H4 (cell line): ENCODE data around the gene PYY. TPM values are rescaled to one million over a fixed set of nuclear protein-coding genes. Genes with fewer than 3 reads are reported as not detected.
"Not testable (repeated sequence)": the region's sequence is repeated elsewhere in the genome, so short reads cannot be mapped to it uniquely, and the experiment has no call there.

Experiments
- DNase-seq: peaks from one replicate; pipeline ENCODE4 v3.0.0-alpha.2; 2015; ENCODE audit warnings: low spot score
- total RNA-seq: library from RNA; depleted of rRNA; stranded (reverse); fragments of >200 nt; shearing (Covaris generic); gene quantifications from 2 replicates; pipeline ENCODE4 v1.2.3, GENCODE V29; 2014; rRNA removed

Gene PYY
- 0.17 TPM in 1 of 2 replicates, not detected in the other for total RNA-seq

- no peak for DNase-seq
Observed at GRCh38 chr17:43953746-43954145, at the start of gene PYY. PYY (minus strand) TSS chr17:43953940; CDS start chr17:43953483, 457 bp downstream.

- no peak for DNase-seq
Observed at GRCh38 chr17:44002141-44002848, 48.6 kb upstream of the PYY start.

DNA sequence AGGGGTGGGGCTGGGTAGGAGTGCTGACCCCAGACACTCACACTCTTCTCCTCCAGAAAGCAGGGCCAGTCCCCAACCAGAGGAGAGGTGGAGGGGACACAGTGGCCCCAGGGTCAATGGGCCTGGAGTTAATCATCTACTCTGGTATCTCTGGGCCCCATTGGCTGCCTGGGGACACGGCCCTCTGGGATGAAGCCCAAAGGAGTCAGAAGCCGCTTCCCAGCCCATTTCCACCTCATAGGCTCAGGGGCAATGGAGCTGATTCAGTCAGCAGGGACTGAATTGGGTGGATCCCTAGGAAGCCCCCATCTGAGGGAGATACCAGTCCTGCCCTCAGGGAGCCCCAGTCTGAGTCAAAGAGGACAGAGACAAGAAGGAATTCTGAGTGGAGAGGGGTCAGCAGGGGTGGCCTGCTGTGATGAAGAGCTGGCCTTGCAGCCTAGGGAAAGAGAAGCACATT, 47.8 kb upstream of the PYY start:
- no peak for DNase-seq

GRCh38 chr17:44000871-44001460, 47.2 kb upstream of the PYY start:
- no peak for DNase-seq

- DNase-seq = no peak
Observed at GRCh38 chr17:44000141-44000860, 46.6 kb upstream of the PYY start.

DNA sequence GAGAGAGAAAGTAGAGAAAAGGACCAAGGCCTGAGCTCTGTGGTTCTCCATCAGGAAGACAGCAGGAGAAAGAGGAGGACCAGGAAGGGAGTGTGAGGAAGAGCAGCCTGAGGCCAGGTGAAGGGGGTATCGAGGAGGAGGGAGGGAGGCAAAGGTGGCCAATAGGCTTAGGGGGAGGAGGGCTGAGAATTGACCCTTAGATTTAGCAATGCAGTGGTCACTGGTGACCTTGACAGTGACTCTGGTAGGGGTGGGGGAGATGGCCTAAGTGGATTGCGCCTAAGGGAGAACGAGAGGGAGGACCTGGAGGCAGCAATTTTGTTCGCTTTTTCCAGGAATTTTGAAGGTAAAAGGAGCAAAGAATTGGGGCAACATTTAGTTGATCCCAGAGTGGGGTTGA, 45.3 kb upstream of the PYY start:
- no peak for DNase-seq

GRCh38 chr17:43998552-43998951, 44.8 kb upstream of the PYY start:
- no peak for DNase-seq

- not testable (repeated sequence) for DNase-seq
Observed at GRCh38 chr17:43997180-43997579, 43.4 kb upstream of the PYY start.

DNA sequence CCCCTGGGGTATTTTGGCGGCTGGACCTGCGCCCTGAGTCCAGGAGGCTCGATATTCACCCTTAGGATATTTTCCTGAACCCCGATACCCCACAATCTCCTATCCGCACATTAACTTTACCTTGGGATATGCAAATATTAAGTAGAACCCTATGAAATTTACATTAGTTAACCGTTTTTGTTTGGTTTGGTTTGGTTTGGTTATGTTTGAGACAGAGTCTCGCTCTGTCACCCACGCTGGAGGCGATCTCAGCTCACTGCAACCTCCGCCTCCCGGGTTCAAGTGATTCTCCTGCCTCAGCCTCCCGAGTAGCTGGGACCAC, 41.4 kb upstream of the PYY start:
- no peak for DNase-seq

GRCh38 chr17:43994272-43995149, 40.8 kb upstream of the PYY start:
- DNase-seq = peak; percentile 48

- no peak for DNase-seq
Observed at GRCh38 chr17:43992641-43993040, 38.9 kb upstream of the PYY start.

DNA sequence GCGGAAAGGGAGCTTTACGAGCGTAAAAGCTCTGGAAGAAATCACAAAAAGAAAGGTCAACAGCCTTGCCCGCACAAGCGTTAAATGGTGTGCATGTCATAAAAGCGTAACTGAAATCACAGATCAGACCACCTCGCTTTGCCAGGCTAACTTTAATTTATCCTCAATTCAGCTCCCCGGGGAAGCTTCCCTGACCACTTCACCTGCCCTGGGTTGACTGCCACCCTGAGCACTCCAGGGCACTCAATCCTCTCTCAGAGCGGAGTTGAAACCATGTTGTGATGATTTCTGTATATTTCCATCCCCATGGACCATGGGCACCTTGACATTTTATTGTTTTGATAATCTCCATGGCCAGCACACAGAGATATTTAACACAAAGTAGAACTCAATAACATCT, 34.6 kb upstream of the PYY start:
- no peak for DNase-seq

DNA sequence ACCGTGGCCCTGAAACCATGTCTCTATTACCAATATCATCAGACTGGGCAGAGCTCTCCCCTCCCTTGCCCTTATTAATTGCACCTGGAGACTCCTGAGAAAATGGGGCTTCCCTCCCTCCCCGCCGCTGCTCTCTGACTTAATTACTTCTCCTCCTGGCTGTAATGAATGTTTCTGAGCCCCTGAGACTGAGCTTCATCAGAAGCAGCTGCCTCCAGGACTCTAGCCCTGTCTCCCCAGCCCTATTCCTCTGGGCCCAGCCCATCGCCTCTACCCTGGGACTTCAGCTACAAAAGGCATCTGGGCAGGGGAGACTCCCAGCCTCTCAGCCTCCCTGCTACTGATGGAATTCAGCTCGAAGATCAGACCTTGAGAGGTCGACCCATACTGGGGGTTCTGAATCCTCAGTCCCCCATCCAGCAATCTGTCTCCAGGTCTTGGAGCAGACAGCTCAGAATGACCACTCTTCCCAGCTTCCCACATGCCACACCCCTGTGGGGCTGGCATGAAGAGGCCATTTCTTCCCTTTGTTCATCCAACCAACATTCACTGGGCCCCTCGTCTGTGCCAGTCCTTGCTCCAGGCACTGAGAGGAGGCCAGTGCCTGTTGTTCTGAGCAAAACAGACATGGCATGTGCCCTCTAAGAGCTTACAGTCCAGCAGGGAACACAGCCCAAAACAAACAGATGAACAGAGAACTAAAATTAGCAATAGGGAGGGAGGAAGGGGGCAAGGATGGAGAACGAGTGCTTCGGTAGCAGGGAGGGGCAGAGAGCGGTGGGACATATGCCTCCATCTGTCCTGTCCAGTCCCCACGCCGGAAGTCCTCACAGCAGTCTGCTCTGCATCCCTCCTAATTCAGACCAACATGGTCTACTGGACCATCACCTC, 33.6 kb upstream of the PYY start:
- DNase-seq = no peak

- DNase-seq = no peak
Observed at GRCh38 chr17:43986225-43986981, 32.7 kb upstream of the PYY start.

DNA sequence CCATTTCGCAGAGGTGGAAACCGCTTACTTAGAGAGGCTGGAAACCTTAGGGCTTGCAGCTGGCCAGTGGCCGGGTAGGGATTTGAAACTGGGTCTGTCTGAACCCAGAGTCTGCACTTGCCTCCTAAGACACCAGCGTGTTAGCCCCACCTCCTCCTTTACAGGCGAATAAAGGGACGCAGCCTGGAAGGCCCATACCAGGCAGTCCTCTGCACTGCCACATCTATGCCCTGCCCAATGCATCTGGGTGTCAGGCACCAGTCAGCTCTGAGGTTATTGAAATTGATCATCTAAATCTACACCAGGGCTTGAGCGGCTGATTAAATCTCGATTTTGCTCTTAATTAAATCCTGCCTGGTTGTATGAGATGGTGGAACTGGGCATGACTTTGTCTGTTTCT, 30.8 kb upstream of the PYY start:
- DNase-seq = no peak

DNA sequence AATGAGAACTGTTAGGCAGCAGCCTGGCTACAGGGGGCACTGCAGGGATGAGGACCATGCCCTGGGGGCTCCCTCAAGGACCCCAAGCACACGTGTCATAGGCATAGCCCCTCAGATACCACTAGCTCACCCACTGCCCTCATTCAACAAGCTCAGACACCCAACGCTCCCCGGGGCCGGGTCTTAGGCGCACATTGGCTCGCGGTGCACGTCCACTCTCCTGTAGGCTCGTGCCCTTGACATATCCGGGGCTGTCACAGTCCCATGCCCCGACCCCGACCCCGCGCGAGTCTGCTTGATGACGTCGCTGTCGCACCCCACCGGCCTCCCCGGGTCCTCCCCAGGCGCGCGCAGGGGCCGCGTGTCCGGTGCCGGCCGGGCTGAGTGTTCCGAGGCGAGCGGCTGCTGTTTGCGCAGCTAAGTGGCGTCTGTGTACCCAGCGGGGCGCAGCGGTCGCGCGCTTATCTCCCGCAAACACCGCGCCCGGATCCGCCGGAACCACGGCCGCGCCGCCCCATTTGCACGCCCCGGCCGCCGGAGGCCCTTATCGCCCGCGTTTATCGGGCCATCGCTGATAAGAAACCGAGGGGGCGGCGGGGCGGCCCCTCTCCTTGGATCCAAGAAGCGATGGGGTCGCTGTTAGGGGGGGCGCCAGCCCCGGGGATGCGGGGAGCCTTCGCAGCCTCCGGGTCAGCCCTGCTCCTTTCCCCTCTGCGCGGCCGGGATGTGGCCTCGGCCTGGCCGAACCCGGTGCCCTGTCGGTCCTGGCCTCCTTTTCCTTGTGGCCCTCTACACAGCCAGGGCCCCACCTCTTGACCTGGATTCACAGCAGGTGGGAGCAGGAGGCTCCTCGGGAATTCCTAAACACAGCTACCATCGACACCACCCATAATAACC, 30.0 kb upstream of the PYY start:
- no peak for DNase-seq

DNA sequence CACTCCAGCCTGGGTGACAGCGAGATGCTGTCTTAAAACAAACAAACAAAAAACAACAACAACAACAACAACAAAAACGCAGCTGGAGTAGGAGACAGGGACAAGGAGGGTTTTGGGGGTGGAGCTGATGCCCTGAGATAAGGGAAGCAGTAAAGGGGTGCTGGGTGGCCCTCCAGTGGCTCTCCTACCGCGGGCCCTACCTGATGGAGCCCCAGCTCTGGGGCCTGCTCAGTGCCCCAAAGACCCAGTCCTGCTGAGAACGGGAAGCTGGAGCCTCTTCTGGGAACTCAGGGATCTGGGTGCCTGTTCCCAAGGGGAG, 29.4 kb upstream of the PYY start:
- no peak for DNase-seq

DNA sequence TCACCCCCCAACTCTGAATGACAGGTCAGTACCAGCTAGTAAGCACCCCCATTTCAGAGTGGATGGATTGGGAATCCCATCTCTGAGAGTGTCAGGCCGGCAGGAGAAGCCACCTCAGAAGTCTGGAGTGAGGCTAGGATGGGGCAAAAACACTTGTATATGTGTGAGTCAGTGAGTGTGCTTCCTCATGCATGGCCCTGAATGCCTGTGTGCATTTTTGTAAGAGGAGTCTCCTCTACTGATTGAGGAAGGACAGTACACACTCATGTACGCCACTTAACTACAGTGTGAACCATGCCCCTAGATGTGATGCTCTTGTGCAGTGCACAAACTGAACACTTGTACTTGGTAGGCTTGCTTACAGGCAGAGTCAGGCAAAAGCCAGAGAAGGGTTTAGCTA, 28.4 kb upstream of the PYY start:
- DNase-seq = no peak

DNA sequence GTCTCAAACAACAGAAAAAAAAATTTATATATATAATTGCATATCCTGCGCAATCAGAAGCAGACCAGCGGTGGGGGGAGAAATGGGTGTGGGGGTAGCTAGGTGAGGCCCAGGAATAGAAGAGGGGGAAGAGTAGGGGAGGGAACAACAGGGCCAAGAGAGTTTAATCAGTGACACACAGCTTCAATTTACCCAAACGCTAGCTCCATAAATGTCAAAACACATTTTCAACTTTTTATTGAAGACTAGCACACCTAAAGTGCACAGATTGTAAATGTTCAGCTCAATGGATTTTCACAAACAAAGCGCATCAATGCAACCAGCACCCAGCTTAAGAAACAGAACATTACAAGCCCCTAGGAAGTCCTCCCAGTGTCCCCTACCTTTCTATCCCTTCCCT, 25.9 kb upstream of the PYY start:
- DNase-seq = no peak
